ENCODE data around the gene DIP2B.
"Not testable (repeated sequence)": the region's sequence is repeated elsewhere in the genome, so short reads cannot be mapped to it uniquely, and the experiment has no call there.

Gene DIP2B

GRCh38 chr12:50739611-50740010 lies 234.8 kb downstream of the DIP2B start:
- DNase-seq = no peak

- DNase-seq = no peak
Observed at GRCh38 chr12:50740307-50740706, 235.5 kb downstream of the DIP2B start.

- DNase-seq = no peak
Observed at GRCh38 chr12:50742776-50743175, 238.0 kb downstream of the DIP2B start.

- no peak for DNase-seq
Observed at GRCh38 chr12:50745861-50746260, 241.1 kb downstream of the DIP2B start.

DNA sequence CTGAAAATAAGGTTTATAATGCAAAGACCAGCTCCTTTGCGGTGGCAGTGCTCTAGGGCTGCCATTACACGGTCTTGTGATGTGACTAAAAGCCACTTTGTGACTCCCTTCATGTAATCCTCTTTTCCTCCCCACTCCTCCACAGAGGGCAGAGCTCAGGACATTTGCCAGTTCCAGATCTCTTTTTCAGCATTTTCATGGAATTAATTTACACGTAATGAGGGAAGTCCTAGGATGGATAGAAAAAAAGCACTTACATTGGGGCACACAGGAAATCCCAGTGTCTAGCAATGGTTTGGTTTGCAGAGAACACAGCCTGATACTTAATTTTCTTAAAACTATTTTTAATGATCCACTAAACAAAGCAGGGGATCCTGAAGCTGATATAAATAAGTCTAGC lies 241.6 kb downstream of the DIP2B start:
- DNase-seq = no peak

GRCh38 chr12:50747817-50748216 lies 243.0 kb downstream of the DIP2B start:
- DNase-seq = no peak

DNA sequence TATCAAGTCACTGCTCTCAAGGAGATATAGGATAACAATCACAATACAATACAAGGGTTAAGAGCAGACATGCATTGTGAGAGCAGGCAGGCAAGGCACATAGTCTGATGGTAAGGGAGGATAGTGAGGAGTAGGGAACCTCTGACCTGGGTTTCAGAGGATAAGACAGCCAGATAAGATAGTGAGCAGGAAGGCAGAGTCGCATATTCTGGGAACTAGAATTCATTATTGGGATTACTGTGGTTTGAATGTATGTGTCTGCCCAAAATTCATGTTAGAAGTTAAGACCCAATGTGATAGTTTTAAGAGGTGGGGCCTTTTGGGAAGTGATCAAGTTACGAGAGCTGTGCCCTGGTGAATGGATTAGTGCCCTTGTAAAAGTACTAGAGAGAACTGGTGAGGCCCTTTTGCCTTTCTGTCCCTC lies 244.7 kb downstream of the DIP2B start:
- DNase-seq = no peak

DNA sequence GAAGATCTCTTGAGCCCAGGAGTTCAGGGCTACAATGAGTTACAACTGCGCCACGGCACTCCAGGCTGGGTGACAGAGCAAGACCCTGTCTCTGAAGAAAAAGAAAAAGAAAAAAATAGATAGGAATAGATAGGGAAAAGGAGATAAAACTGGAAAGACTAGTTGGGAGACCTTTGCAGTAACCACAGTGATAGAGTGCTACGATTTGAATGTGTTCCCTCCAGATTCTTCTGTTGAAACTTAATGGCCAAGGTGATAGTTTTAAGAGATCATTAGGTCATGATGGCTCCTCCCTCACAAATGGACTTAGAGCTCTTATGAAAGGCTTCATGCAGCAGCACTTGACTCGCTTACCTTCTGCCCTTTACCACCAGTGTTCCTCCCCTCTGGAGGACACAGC lies 245.6 kb downstream of the DIP2B start:
- DNase-seq = no peak

GRCh38 chr12:50751948-50752721 lies 247.3 kb downstream of the DIP2B start:
- no peak for DNase-seq

- DNase-seq = no peak
Observed at GRCh38 chr12:50753232-50753769, 248.5 kb downstream of the DIP2B start.

GRCh38 chr12:50763639-50764285 lies 259.0 kb downstream of the DIP2B start, which contains the start of gene ATF1:
Gene ATF1 (plus strand): TSS chr12:50764101. CDS start chr12:50780146, 16,045 bp downstream.
- peak; percentile 92 for DNase-seq

GRCh38 chr12:50764286-50765094 lies 259.7 kb downstream of the DIP2B start:
- DNase-seq = peak; percentile 53

DNA sequence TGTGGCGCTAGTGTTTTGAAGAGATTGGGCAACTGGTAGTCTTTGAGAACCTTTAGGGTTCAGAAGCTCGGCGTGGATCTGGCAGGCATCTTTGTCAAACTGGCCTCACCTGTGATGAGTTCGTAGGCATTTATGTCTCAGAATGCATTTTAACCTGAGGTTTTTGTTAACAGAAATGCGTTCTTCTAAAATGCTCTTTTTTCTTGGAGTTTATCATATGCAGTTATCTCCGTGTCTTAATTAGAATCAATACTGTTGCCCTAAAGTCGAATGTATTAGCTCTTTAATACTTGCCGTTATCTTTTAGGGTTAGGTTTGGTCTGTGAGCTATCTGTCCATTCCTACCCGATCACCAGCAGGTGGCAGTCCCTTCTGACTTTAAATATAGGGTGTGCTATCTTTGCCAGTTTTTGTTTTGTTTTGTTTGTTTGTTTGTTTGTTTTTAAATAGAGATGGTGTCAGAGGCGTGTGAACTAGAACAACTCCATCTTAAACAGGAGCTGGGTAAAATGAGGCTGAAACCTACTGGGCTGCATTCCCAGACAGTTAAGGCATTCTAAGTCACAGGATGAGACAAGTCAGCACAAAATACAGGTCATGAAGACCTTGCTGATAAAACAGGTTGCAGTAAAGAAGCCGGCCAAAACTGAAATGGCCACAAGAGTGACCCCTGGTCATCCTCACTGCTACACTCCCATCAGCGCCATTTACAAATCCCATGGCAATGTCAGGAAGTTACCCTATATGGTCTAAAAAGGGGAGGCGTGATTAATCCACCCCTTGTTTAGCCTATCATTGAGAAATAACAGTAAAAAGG lies 260.5 kb downstream of the DIP2B start:
- peak; percentile 71 for DNase-seq

DNA sequence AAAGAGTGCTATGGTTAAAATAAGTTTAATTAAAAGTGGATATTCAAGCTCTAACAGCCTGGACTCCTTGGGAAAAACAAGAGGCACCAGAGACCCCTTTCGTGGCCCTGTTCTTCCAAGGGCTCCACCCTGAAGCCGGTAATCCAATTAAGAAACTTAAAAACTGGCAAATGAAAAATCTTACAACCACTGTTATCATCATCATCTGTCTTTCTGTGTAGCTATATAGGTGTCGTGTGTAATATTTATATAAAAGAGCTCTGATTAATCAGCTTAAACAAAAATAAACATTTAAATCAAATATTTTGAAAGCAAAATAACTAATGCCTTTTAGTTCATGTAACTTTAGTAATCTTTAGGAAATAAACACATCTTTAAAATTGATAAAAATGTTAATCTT lies 263.6 kb downstream of the DIP2B start:
- no peak for DNase-seq

DNA sequence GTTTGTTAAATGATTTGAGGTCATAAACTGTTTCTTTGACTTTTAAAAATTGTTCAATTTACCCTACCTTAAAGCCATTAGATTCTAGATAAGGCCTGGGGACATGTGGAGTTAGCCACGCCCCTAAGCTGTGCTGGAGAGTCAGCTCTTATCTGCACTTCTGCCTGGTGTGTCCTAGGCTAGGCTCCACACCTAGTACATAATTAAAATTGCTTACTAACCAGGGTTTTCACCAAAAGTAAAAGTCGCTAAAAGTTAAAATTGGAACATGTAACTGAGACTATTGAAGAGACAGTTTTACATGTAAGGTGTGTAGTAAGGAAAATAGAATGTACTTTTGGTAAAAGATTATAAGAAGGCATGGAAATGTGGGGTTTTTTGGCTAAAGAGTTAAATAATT lies 264.0 kb downstream of the DIP2B start:
- DNase-seq = not testable (repeated sequence)

GRCh38 chr12:50771409-50771808 lies 266.6 kb downstream of the DIP2B start:
- DNase-seq = no peak

- no peak for DNase-seq
Observed at GRCh38 chr12:50772470-50772869, 267.7 kb downstream of the DIP2B start.

GRCh38 chr12:50772877-50773276 lies 268.1 kb downstream of the DIP2B start:
- no peak for DNase-seq

DNA sequence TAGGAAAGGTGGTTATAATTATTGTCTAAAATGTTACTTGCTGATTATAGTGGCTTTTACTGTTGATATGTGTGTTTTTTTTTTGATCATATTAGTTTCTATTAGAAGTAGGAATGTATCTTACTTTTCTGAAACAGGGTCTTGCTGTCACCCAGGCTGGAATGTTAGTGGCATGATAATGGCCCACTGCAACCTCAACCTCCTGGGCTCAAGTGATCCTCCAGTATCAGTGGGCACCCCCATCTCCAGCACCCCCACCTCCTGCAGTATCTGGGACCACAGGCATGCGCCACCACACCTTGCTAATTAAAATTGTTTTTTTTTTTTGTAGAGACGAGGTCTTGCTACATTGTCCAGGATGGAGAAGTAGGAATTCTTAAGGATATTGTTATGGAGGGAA lies 270.5 kb downstream of the DIP2B start:
- no peak for DNase-seq

- no peak for DNase-seq
Observed at GRCh38 chr12:50776749-50777728, 272.3 kb downstream of the DIP2B start.
